WERI-Rb-1 (cell line): ENCODE results near the gene RNF212.

Experiments
- DNase-seq: peaks from one replicate; pipeline ENCODE4 v3.0.0-alpha.2; 2020
- H3K27ac ChIP-seq: fragments of 250-450 bp; sonication (Bioruptor Pico); 2 replicates; pipeline ENCODE4 v1.5.1; 2020; ENCODE audit warnings: mild to moderate bottlenecking, moderate library complexity
- H3K27me3 ChIP-seq: fragments of 250-450 bp; sonication (Bioruptor Pico); 2 replicates; pipeline ENCODE4 v1.5.1; 2021; ENCODE audit warnings: mild to moderate bottlenecking, low read depth, moderate library complexity; ENCODE audit not compliant: insufficient read depth, severe bottlenecking
- H3K36me3 ChIP-seq: fragments of 250-450 bp; sonication (Bioruptor Pico); 2 replicates; pipeline ENCODE4 v1.5.1; 2020; ENCODE audit warnings: mild to moderate bottlenecking, moderate library complexity
- H3K4me3 ChIP-seq: 2 replicates; pipeline ENCODE4 v1.5.1; 2011; ENCODE audit warnings: low read depth, mild to moderate bottlenecking, control low read depth, low read length
- H3K9me3 ChIP-seq: fragments of 250-450 bp; sonication (Bioruptor Pico); 2 replicates; pipeline ENCODE4 v1.5.1; 2021; ENCODE audit warnings: mild to moderate bottlenecking, moderate library complexity; ENCODE audit not compliant: severe bottlenecking
- TF ChIP-seq, protein P1 (sequence below): IDR thresholded peaks from 2 replicates; pipeline ENCODE4 v1.5.1; 2011; ENCODE audit warnings: low read depth, mild to moderate bottlenecking, control low read depth, inconsistent platforms, low read length

RNF212 gene

DNA sequence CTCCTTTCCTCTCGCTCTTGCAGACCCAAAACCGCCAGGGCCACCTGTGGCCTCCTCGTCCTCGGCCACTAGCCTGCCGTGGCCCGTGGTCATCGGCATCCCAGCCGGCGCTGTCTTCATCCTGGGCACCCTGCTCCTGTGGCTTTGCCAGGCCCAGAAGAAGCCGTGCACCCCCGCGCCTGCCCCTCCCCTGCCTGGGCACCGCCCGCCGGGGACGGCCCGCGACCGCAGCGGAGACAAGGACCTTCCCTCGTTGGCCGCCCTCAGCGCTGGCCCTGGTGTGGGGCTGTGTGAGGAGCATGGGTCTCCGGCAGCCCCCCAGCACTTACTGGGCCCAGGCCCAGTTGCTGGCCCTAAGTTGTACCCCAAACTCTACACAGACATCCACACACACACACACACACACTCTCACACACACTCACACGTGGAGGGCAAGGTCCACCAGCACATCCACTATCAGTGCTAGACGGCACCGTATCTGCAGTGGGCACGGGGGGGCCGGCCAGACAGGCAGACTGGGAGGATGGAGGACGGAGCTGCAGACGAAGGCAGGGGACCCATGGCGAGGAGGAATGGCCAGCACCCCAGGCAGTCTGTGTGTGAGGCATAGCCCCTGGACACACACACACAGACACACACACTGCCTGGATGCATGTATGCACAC is 88.3 kb downstream of the RNF212 start:
- Histone ChIP-seq H3K27me3 (no peaks in the 10 kb centered on the region), H3K4me3 (no peak overlapping the region), H3K9me3 (no peaks in the 10 kb centered on the region), H3K36me3 (peaks cover 32% of the 10 kb centered on the region), H3K27ac (no peak overlapping the region)
- DNase-seq: no peak
- TF ChIP-seq, protein P1, sequence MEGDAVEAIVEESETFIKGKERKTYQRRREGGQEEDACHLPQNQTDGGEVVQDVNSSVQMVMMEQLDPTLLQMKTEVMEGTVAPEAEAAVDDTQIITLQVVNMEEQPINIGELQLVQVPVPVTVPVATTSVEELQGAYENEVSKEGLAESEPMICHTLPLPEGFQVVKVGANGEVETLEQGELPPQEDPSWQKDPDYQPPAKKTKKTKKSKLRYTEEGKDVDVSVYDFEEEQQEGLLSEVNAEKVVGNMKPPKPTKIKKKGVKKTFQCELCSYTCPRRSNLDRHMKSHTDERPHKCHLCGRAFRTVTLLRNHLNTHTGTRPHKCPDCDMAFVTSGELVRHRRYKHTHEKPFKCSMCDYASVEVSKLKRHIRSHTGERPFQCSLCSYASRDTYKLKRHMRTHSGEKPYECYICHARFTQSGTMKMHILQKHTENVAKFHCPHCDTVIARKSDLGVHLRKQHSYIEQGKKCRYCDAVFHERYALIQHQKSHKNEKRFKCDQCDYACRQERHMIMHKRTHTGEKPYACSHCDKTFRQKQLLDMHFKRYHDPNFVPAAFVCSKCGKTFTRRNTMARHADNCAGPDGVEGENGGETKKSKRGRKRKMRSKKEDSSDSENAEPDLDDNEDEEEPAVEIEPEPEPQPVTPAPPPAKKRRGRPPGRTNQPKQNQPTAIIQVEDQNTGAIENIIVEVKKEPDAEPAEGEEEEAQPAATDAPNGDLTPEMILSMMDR: no peak

DNA sequence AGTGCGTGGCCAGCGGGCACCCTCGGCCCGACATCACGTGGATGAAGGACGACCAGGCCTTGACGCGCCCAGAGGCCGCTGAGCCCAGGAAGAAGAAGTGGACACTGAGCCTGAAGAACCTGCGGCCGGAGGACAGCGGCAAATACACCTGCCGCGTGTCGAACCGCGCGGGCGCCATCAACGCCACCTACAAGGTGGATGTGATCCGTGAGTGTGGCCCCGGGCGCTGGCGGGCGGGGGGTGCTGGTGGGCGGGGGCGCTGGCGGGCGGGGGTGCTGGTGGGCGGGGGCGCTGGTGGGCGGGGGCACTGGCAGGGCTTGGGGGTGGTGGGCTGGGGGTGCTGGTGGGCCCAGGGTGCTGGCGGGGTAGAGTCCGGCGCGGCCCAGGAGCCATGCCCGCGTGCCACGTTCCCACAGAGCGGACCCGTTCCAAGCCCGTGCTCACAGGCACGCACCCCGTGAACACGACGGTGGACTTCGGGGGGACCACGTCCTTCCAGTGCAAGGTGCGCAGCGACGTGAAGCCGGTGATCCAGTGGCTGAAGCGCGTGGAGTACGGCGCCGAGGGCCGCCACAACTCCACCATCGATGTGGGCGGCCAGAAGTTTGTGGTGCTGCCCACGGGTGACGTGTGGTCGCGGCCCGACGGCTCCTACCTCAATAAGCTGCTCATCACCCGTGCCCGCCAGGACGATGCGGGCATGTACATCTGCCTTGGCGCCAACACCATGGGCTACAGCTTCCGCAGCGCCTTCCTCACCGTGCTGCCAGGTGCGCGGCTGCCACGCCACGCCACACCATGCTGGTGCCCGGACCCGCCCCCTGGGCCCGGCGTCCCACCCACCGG is 89.2 kb downstream of the RNF212 start:
- H3K27ac ChIP-seq: no peak overlapping the region
- H3K36me3 ChIP-seq: peaks cover 32% of the 10 kb centered on the region
- TF ChIP-seq, protein P1: no peak
- no peaks in the 10 kb centered on the region for H3K27me3 ChIP-seq
- no peak for DNase-seq
- H3K9me3 ChIP-seq: no peaks in the 10 kb centered on the region
- no peak overlapping the region for H3K4me3 ChIP-seq

DNA sequence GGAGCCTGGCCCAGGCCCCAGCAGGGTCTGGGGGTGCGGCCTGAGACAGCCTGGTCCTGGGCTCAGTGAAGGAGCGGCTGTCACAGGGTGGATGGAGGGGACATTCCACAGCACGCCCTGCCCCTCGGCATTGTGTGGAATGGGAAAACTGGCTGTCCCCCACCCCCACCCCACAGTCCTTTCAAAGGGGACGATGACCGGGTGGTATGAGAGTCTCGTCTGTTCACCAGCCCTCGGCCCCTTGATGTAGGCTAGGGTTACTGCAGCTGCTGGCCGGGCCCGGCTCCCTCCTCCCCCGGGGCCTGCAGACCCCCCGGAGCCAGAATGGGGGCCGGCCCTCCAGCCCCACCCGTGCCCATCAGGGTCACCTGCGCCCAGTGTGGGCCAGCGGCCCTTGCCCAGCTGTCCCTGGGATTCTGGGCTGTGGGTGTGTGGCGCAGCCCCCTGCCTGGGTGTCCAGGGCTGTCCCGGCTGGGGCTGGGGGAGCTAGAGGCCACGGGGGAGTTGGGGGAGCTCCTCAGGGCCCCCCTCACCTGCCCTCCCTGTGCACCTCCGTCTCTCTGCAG is 90.2 kb downstream of the RNF212 start:
- no peaks in the 10 kb centered on the region for H3K9me3 ChIP-seq
- H3K4me3 ChIP-seq: no peak overlapping the region

DNA sequence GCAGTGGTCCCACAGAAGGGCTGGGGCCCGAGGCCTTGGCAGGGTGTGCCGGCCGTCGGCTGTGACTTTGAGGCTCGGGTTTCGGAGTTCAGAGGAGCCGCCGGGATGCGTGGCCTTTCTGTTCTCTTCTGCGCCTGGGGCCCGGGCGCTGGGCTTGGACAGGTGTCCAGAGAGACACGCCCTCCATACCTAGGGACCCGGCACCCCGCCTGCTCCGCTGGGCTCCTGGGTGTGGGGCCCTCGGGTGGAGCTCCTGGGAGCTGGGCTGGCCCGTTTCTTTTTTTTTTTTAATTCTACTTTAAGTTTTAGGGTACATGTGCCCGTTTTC is 90.7 kb downstream of the RNF212 start:
- no peak for DNase-seq
- Histone ChIP-seq H3K9me3 (no peaks in the 10 kb centered on the region), H3K27ac (no peak overlapping the region), H3K36me3 (peaks cover 32% of the 10 kb centered on the region), H3K27me3 (no peaks in the 10 kb centered on the region), H3K4me3 (no peak overlapping the region)
- TF ChIP-seq, protein P1: no peak

More for the DNA sequence above, 90.2 kb downstream of the RNF212 start:
- peaks cover 32% of the 10 kb centered on the region for H3K36me3 ChIP-seq
- no peak for DNase-seq
- no peaks in the 10 kb centered on the region for H3K27me3 ChIP-seq
- TF ChIP-seq, protein P1: no peak
- H3K27ac ChIP-seq: no peak overlapping the region

DNA sequence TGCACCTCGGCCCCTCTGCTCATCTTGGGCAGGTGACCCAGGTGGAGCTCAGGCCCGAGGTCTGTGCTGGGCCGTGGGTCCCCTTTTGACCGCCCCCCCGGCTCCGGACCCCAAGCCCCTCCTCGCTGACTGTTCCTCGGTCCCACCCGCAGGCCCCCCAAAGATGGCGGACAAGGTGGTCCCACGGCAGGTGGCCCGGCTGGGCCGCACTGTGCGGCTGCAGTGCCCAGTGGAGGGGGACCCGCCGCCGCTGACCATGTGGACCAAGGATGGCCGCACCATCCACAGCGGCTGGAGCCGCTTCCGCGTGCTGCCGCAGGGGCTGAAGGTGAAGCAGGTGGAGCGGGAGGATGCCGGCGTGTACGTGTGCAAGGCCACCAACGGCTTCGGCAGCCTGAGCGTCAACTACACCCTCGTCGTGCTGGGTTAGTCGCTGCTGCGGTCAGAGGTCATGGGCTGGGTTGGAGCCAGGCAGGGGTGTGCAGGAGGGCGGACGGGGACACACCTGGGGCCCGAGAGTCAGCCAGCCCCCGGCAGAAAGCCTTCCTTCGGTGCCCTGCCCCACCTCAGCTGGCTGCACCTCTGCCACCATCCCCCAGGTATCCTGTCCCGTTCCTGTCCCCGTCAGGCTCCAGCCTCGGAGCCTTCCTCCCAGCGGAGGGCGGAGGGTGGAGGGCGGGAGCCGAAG is 91.2 kb downstream of the RNF212 start:
- Histone ChIP-seq H3K27me3 (no peaks in the 10 kb centered on the region), H3K9me3 (no peaks in the 10 kb centered on the region), H3K27ac (no peak overlapping the region), H3K4me3 (no peak overlapping the region), H3K36me3 (peaks cover 32% of the 10 kb centered on the region)
- DNase-seq: no peak
- TF ChIP-seq, protein P1: no peak
